Stomach smooth muscle (tissue), 2 donors: ENCODE results near the gene KYNU.
"Not testable (repeated sequence)": the region's sequence is repeated elsewhere in the genome, so short reads cannot be mapped to it uniquely, and the experiment has no call there.

Experiments
- H3K27ac ChIP-seq: one replicate; pipeline ENCODE4 v1.7.0; 2013; ENCODE audit warnings: mild to moderate bottlenecking, low read length, inconsistent platforms
- H3K27me3 ChIP-seq, 2 donors: one replicate each; pipeline ENCODE4 v1.7.0; 2013; ENCODE audit warnings: low read length in 2 of 2; ENCODE audit not compliant: insufficient read depth in 2 of 2, control insufficient read depth in 1 of 2
- H3K36me3 ChIP-seq, 2 donors: one replicate each; pipeline ENCODE4 v1.7.0; 2013; ENCODE audit warnings: low read length in 2 of 2; ENCODE audit not compliant: control insufficient read depth in 2 of 2, insufficient read depth in 2 of 2
- H3K4me1 ChIP-seq: one replicate; pipeline ENCODE4 v1.7.0; 2013; ENCODE audit warnings: low read length; ENCODE audit not compliant: control insufficient read depth, insufficient read depth
- H3K4me3 ChIP-seq, 2 donors: one replicate each; pipeline ENCODE4 v1.7.0; 2013; ENCODE audit warnings: low read length in 2 of 2
- H3K9ac ChIP-seq, 2 donors: one replicate each; pipeline ENCODE4 v1.7.0; 2013; ENCODE audit warnings: low read length in 2 of 2, mild to moderate bottlenecking in 1 of 2
- H3K9me3 ChIP-seq, 2 donors: one replicate each; pipeline ENCODE4 v1.7.0; 2013; ENCODE audit warnings: low read length in 2 of 2; ENCODE audit not compliant: control insufficient read depth in 2 of 2
- donor health status: healthy.
- donor health status: Pancreatic carcinoma.

The KYNU gene

DNA sequence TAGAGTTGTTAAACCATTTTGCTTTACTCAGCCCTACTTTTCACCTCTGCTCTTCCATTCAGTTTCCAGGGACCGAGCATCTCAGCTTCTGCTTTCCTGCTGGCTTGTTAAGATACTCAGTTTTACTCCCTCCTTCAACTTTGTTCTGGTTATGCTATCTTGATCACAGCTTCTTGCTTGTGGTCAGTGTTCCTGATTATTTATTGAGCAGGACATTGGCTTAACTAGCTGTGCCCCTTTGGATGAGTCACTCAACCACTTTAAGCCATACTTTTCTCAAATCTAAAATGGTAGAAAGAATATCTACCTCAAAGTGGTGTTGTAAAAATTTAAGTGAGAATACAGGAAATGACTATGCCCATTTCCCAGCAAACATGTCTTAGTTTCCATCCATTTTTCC is 124.0 kb downstream of the KYNU start:
- no peaks in the 10 kb centered on the region for H3K4me1 ChIP-seq
- no peak overlapping the region for H3K9ac ChIP-seq

DNA sequence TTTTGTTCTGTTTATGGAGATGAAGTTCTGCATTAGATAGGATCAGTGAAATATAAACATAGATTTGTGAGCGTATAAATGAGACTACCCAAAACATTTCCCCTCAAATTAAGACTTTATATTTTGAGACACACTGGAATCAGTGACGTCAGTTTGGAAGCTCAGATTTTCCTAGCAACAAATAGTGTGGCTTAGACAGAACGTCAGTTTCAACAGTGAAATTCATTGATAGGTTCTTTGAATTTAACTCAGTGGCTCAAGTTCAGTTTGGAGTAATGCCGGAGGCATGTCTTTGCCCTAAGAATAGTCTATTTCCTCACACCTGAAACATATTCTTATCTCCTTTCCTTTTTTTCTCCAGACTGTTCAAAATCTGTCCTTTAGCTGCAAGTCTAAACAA is 138.2 kb downstream of the KYNU start:
- Histone ChIP-seq H3K4me3 (no peak overlapping the region), H3K9ac (no peak overlapping the region)

More for the DNA sequence above, 124.0 kb downstream of the KYNU start:
- Histone ChIP-seq H3K27ac (no peak overlapping the region), H3K9me3 (no peaks in the 10 kb centered on the region), H3K36me3 (no peaks in the 10 kb centered on the region), H3K27me3 (no peaks in the 10 kb centered on the region), H3K4me3 (no peak overlapping the region)

DNA sequence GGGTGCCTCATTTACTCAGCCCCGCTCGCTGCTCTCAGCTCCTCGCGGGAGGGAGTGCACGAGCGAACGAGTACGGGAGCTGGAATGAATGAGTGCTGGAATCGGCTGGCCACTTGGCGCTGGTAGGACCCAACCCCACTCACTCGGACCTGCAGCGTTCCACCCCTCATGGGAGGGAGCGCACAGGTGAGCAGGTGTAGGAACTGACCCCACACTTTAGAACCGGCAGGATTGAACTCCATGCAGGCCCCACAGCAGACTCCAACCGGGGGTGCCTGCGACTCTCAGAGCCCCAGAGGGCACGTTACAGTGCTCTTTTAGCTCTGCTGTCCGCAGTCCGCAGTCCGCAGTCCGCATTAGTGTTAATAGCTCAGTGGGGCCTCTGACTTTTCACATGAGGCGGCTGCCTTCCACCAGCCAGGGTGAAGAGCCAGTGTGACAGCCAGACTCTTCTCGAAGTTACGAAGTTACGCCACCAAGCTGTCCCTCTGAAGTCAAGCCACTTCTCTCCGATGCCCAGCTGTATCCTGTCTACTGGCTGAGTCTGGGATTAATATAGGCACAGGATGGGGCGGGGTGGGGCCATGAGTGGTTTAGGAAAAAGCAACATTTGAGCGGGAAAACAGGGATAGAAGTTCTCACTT is 149.1 kb downstream of the KYNU start:
- Histone ChIP-seq H3K36me3 (no peaks in the 10 kb centered on the region), H3K4me3 (no peak overlapping the region), H3K4me1 (no peaks in the 10 kb centered on the region), H3K27ac (no peak overlapping the region), H3K27me3 (peaks cover 5 to 9% of the 10 kb centered on the region in 2 donors), H3K9me3 (no peaks in the 10 kb centered on the region), H3K9ac (no peak overlapping the region)

More for the DNA sequence above, 138.2 kb downstream of the KYNU start:
- no peaks in the 10 kb centered on the region for H3K27me3 ChIP-seq
- no peak overlapping the region for H3K27ac ChIP-seq
- H3K36me3 ChIP-seq = no peaks in the 10 kb centered on the region
- no peaks in the 10 kb centered on the region for H3K9me3 ChIP-seq
- no peaks in the 10 kb centered on the region for H3K4me1 ChIP-seq

DNA sequence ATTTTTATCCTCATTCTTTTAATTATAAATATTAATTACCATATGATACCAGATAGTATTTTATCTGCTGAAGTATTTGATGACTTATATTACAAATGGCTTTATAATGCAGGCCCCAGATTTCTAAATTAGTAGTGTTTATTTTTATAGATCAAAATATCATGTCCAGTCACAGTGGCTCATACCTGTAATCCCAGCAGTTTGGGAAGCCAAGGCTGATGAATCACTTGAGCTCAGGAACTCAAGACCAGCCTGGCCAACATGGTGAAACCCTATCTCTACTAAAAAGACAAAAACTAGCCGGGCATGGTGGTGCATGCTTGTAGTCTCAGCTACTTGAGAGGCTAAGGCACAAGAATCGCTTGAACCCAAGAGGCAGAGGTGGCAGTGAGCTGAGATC is 151.7 kb downstream of the KYNU start:
- no peaks in the 10 kb centered on the region for H3K4me1 ChIP-seq
- H3K27ac ChIP-seq = no peak overlapping the region
- peaks cover 5 to 9% of the 10 kb centered on the region in 2 donors for H3K27me3 ChIP-seq
- no peak overlapping the region for H3K9ac ChIP-seq
- H3K9me3 ChIP-seq = no peaks in the 10 kb centered on the region
- H3K4me3 ChIP-seq = no peak overlapping the region
- no peaks in the 10 kb centered on the region for H3K36me3 ChIP-seq

DNA sequence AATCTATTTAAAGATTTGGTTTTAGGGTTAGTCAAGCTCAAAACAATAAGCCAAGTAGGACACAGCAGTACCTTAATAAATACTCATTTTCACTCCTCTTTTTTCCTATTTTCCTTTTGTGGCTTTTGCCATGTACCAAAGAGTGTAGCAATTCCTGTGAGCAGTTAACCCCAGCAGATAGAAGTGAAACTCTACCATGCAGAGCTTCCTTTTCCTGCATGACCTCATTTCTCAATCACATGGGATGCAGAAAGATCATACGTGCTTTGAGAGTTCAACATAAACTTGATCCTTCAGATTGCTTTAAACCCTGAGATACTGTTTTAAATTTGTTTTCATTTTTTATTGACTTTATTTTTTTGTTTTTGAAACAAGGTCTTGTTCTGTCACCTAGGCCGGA is 152.7 kb downstream of the KYNU start:
- H3K4me3 ChIP-seq = no peak overlapping the region
- H3K36me3 ChIP-seq = no peaks in the 10 kb centered on the region
- H3K27ac ChIP-seq = no peak overlapping the region
- no peaks in the 10 kb centered on the region for H3K4me1 ChIP-seq
- H3K9me3 ChIP-seq = no peaks in the 10 kb centered on the region
- H3K9ac ChIP-seq = no peak overlapping the region
- peaks cover 5 to 9% of the 10 kb centered on the region in 2 donors for H3K27me3 ChIP-seq

DNA sequence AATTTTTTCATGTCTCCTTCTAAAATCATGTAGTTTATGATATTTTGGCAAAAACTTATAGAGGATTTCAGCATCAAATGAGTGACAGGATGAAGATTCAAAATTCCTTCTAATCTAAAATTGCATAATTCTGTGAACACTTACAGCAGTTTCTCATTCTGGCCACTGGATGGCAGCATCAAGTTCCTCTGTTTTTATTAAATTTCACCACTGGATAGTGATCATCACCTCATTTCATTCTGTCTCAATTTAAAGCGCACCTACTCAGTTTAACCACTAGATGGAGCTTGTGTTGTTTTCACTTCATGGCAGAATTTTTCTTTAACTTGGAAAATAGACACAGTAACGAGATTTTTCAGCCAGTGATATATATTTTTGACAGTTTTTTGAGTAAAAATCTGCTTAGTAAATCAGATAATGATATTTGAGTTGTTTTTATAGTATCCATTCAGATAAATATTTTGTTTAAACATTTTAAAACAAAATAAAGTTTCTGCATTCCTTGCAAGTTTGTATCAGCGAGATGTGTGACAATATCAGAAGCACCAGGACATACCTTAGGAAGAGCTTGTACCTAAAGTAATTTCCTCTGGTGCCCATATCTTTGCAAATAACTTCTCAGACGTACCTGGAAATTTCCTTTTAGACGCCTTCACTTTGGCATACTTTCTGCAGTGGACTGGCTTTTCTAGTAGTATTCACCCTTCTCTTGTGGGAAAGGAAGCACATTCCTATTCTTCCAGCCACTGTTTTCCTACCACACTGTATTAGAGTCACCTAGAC is 157.0 kb downstream of the KYNU start:
- H3K36me3 ChIP-seq = no peaks in the 10 kb centered on the region
- no peak overlapping the region for H3K4me3 ChIP-seq
- no peak overlapping the region for H3K27ac ChIP-seq

DNA sequence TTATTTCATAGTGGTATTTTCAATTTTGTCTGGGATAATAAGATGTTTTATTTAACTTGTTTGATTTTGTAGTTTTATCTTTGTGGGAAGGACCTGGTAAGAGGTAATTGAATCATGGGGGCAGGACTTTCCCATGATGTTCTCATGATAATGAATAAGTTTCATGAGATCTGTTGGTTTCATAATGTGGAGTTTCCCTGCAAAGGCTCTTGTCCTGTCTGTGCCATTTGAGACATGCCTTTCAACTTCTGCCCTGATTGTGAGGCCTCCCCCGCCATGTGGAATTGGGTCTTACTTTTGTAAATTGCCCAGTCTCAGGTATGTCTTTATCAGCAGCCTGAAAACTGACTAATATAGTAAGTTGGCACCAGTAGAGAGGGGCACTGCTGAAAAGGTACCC is 174.0 kb downstream of the KYNU start:
- H3K27me3 ChIP-seq = no peaks in the 10 kb centered on the region
- H3K9me3 ChIP-seq = no peaks in the 10 kb centered on the region
- H3K4me1 ChIP-seq = no peaks in the 10 kb centered on the region
- no peak overlapping the region for H3K4me3 ChIP-seq
- no peak overlapping the region for H3K27ac ChIP-seq
- H3K36me3 ChIP-seq = no peaks in the 10 kb centered on the region
- no peak overlapping the region for H3K9ac ChIP-seq

More for the DNA sequence above, 157.0 kb downstream of the KYNU start:
- Histone ChIP-seq H3K9ac (no peak overlapping the region), H3K9me3 (no peaks in the 10 kb centered on the region), H3K27me3 (no peaks in the 10 kb centered on the region), H3K4me1 (no peaks in the 10 kb centered on the region)

DNA sequence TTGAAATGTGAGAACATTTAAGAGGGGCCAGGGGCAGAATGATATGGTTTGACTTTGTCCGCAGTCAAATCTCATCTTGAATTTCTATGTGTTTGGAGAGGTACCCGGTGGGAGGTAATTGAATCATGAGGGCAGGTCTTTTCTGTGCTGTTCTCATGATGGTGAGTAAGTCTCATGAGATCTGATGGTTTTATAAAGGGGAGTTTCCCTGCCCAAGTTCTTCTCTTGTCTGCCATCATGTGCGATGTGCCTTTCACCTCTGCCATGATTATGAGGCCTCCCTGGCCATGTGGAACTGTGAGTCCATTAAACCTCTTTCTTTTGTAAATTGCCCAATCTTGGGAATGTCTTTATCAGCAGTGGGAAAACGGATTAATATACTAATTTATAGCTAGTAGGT is 176.0 kb downstream of the KYNU start:
- not testable (repeated sequence) for H3K27ac ChIP-seq, H3K4me1 ChIP-seq, H3K36me3 ChIP-seq, H3K9me3 ChIP-seq, H3K27me3 ChIP-seq, H3K9ac ChIP-seq, H3K4me3 ChIP-seq

DNA sequence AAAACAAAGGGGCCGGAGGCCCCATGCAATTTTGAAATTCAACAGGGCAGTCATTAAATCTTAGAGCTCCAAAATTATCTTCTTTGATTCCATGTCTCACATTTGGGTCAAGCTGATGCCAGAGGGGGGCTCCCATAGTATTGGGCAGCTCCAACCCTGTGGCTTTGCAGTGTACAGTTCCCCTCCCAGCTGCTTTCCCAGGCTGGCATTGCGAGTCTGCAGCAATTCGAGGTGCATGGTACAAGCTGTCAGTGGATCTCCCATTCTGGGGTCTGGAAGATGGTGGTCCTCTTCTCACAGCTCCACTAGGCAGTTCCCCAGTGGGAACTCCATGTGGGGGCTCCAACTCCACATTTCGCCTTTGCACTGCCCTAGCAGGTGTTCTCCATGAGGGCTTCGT is 179.1 kb downstream of the KYNU start:
- H3K4me1 ChIP-seq = no peaks in the 10 kb centered on the region
- H3K4me3 ChIP-seq = no peak overlapping the region
- no peaks in the 10 kb centered on the region for H3K27me3 ChIP-seq
- H3K27ac ChIP-seq = no peak overlapping the region
- no peaks in the 10 kb centered on the region for H3K36me3 ChIP-seq
- H3K9ac ChIP-seq = no peak overlapping the region
- no peaks in the 10 kb centered on the region for H3K9me3 ChIP-seq

DNA sequence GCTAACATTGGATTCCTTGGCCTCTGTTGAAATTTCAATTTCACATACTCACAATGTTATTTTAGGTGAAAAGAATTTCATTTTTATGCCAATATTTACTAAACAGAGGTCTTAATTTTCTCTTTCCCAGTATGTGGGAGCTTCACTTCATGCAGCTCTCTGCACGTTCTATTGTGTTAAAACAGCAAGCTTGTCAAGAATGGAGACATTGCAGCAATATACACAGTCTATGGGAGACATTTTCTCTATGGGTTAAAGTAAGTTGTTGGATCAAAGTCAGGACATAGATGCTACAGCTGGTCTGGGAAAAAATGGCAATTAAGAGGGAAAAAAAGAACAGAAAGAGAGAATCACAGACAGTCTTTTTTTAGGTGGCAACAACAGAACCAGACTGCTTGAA is 181.4 kb downstream of the KYNU start:
- Histone ChIP-seq H3K36me3 (no peaks in the 10 kb centered on the region), H3K4me1 (no peaks in the 10 kb centered on the region), H3K9me3 (no peaks in the 10 kb centered on the region), H3K27me3 (no peaks in the 10 kb centered on the region), H3K27ac (no peak overlapping the region), H3K4me3 (no peak overlapping the region), H3K9ac (no peak overlapping the region)

DNA sequence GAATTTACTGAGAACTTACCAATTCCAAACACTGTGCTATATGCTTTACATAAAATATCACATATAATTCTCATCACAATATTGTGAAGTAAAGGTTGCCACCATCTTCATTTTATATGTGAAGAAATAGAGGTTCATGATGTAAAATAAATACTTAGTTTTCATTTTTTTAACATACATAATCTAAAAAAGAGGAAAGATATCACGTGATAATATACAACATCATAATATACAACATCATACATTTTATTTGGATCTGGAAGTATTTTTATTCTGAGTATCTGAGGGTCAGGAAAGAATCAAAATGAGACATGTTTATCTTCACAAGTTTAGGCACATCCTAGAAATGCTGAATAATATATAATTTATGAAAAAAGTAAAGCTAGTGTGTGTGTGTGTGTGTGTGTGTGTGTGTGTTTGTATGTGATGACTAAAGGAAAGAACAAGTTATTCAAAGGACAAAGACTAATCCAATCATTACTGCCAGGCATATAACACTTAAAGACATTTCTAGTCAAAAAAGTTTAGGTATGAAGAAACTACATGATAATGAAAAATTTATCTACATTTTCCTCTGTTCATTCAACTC is 186.2 kb downstream of the KYNU start:
- H3K4me3 ChIP-seq = no peak overlapping the region
- H3K4me1 ChIP-seq = no peaks in the 10 kb centered on the region
- H3K27me3 ChIP-seq = no peaks in the 10 kb centered on the region
- H3K36me3 ChIP-seq = no peaks in the 10 kb centered on the region
- H3K9ac ChIP-seq = no peak overlapping the region
- no peaks in the 10 kb centered on the region for H3K9me3 ChIP-seq
- no peak overlapping the region for H3K27ac ChIP-seq
